Hepatocyte (in vitro differentiated cells): ENCODE measurements around the gene POFUT2. TPM values are rescaled to one million over a fixed set of nuclear protein-coding genes. Genes with fewer than 3 reads are reported as not detected.

Experiments
- DNase-seq: peaks from one replicate; pipeline ENCODE4 v3.0.0-alpha.2; 2016; ENCODE audit warnings: low spot score
- H2AFZ ChIP-seq: fragments of 200-600 bp; sonication (generic); 2 replicates; pipeline ENCODE4 v1.6.0; 2016; ENCODE audit warnings: antibody characterized with exemption, mild to moderate bottlenecking
- H3K27ac ChIP-seq: fragments of 200-600 bp; sonication (generic); 2 replicates; pipeline ENCODE4 v1.5.1; 2016; ENCODE audit warnings: mild to moderate bottlenecking
- H3K27me3 ChIP-seq: fragments of 200-600 bp; sonication (generic); 2 replicates; pipeline ENCODE4 v1.6.1; 2016
- H3K36me3 ChIP-seq: fragments of 200-600 bp; sonication (generic); replicated peaks from 2 replicates; pipeline ENCODE4 v1.5.1; 2016; ENCODE audit warnings: low read depth; ENCODE audit not compliant: insufficient read depth
- H3K4me1 ChIP-seq: fragments of 200-600 bp; sonication (generic); 2 replicates; pipeline ENCODE4 v1.5.1; 2016; ENCODE audit warnings: mild to moderate bottlenecking, moderate library complexity; ENCODE audit not compliant: insufficient read depth
- H3K4me2 ChIP-seq: fragments of 200-600 bp; sonication (generic); 2 replicates; pipeline ENCODE4 v1.6.0; 2016
- H3K4me3 ChIP-seq: fragments of 200-600 bp; sonication (generic); 2 replicates; pipeline ENCODE4 v1.5.1; 2016; ENCODE audit warnings: mild to moderate bottlenecking
- H3K79me2 ChIP-seq: fragments of 200-600 bp; sonication (generic); 2 replicates; pipeline ENCODE4 v1.6.0; 2017; ENCODE audit warnings: mild to moderate bottlenecking
- H3K9me2 ChIP-seq: fragments of 200-600 bp; sonication (generic); replicated peaks from 2 replicates; pipeline ENCODE4 v1.6.0; 2017; ENCODE audit warnings: mild to moderate bottlenecking; ENCODE audit not compliant: insufficient read depth
- H3K9me3 ChIP-seq: fragments of 200-600 bp; sonication (generic); 2 replicates; pipeline ENCODE4 v1.5.1; 2016; ENCODE audit warnings: low read depth, mild to moderate bottlenecking
- H4K20me1 ChIP-seq: fragments of 200-600 bp; sonication (generic); 2 replicates; pipeline ENCODE4 v1.6.0; 2016; ENCODE audit warnings: mild to moderate bottlenecking; ENCODE audit not compliant: insufficient read depth, poor library complexity, severe bottlenecking
- EZH2 ChIP-seq: fragments of 200-600 bp; sonication (generic); IDR thresholded peaks from 2 replicates; pipeline ENCODE4 v1.6.1; 2016; ENCODE audit warnings: antibody characterized with exemption, mild to moderate bottlenecking, borderline replicate concordance
- EZH2phosphoT487 ChIP-seq: fragments of 200-600 bp; sonication (generic); IDR thresholded peaks from one replicate; pipeline ENCODE4 v1.6.1; 2018; ENCODE audit warnings: antibody characterized with exemption, mild to moderate bottlenecking, low read depth, moderate library complexity; ENCODE audit not compliant: unreplicated experiment, severe bottlenecking
- WGBS: methylation state at CpG from one replicate; pipeline ENCODE4 v1.1.6; 2016; ENCODE audit warnings: low lambda C conversion rate; ENCODE audit errors: missing lambda C conversion rate; 5-methylcytosine and 5-hydroxymethylcytosine counted together
- polyA plus RNA-seq: library from polyadenylated mRNA; unstranded; fragments of >200 nt; fragmentation: Nextera tagmentation; extraction: Ambion mirVana; gene quantifications from 2 replicates; pipeline ENCODE4 v1.2.1, GENCODE V29; 2016
- total RNA-seq: library from RNA; depleted of rRNA; stranded (reverse); fragments of >200 nt; gene quantifications from 2 replicates; pipeline ENCODE4 v1.2.3, GENCODE V29; 2014
- TF ChIP-seq, protein P1 (sequence below): fragments of 200-600 bp; sonication (generic); IDR thresholded peaks from 2 replicates; pipeline ENCODE4 v1.5.1; 2016; ENCODE audit warnings: antibody characterized with exemption, mild to moderate bottlenecking; ENCODE audit not compliant: poor library complexity

The POFUT2 gene
- total and polyA plus RNA-seq, 2 experiments from 2014 or later = 30.7 to 57.7 TPM

DNA sequence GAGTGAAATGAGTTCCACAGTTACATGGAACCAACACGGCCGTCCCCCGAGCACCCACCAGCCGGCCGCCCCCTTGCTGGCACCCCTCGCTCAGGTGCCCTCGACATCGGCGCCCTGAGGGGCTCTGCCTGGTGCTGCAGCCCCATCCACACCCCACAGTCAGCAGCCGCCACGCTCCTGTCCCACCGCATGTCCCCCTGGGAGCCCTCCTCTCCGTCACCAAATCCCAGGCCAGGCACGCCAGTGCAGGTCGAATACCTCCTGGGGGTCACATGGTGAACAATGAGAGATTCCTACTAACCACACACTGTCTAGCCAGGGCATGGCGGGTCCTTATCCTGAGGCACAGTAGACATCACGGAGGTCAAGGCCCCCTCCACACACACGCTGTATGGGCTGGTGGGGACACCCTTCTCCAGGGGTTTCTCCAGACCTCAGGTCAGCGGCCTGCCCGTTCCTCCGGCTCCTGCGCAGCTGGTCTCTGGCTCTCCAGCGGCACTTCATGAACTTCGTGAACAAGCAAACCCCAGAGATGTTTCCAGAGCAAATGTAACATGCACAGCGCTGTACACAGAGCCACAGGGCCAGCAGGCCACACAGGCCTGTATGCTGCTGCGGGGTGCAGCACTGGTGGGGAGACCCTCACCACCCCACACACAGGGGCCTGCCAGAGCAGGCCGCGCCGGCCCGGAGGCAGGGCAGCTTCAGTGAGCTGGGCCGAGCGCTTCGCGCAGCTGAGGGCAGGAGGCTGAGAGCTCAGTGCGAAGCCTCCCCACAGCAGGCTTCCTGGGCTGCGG lies 21.8 kb downstream of the POFUT2 start:
- Histone ChIP-seq H3K36me3 (peaks cover 4% of the 10 kb centered on the region), H3K27me3 (no peaks in the 10 kb centered on the region), H3K4me1 (no peaks in the 10 kb centered on the region), H4K20me1 (no peaks in the 10 kb centered on the region), H3K9me2 (no peaks in the 10 kb centered on the region), H3K4me3 (no peak overlapping the region), H3K4me2 (no peak overlapping the region), H3K27ac (no peak overlapping the region), H3K9me3 (no peaks in the 10 kb centered on the region), H2AFZ (no peak overlapping the region), H3K79me2 (peaks cover 4% of the 10 kb centered on the region)
- no peak for DNase-seq
- TF ChIP-seq, protein P1, sequence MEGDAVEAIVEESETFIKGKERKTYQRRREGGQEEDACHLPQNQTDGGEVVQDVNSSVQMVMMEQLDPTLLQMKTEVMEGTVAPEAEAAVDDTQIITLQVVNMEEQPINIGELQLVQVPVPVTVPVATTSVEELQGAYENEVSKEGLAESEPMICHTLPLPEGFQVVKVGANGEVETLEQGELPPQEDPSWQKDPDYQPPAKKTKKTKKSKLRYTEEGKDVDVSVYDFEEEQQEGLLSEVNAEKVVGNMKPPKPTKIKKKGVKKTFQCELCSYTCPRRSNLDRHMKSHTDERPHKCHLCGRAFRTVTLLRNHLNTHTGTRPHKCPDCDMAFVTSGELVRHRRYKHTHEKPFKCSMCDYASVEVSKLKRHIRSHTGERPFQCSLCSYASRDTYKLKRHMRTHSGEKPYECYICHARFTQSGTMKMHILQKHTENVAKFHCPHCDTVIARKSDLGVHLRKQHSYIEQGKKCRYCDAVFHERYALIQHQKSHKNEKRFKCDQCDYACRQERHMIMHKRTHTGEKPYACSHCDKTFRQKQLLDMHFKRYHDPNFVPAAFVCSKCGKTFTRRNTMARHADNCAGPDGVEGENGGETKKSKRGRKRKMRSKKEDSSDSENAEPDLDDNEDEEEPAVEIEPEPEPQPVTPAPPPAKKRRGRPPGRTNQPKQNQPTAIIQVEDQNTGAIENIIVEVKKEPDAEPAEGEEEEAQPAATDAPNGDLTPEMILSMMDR = no peak
- TF ChIP-seq EZH2phosphoT487 = no peak
- TF ChIP-seq EZH2 = no peak
- WGBS = 98% methylated on average over 33 of the region's 36 CpGs

DNA sequence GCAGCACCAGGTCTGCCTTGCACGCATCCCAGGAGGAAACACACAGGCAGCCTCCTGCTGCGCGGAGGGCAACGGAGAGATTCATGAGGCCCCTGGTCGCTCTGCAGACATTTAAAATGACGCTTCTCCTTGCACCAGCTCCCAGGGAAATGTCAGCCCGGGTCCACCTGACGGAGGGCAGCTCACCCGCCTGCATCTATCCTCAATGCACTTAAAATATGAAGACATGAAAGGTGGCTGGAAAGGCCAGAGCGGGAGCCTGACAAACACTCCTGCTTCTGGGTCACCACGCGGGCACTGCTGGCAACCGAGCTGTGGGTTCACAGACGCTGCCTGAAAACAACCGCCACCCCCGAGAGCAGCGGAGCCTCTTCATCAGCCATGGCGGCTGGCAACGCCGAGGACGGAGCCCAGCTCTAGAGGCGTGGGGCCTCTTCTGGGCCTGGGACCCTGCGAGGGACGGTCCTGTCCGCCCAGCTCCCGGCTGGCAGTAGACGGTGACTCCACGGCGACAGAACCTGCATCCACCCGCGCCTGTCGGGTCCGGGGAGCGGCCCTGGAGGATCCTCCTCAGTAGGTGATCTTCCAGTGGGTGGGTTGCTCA lies 22.7 kb downstream of the POFUT2 start:
- H4K20me1 ChIP-seq = no peaks in the 10 kb centered on the region
- TF ChIP-seq, protein P1 = no peak
- TF ChIP-seq EZH2phosphoT487 (no peak), EZH2 (no peak)
- no peaks in the 10 kb centered on the region for H3K9me2 ChIP-seq
- H3K79me2 ChIP-seq = peaks cover 1% of the 10 kb centered on the region
- peak; percentile 2 for DNase-seq
- H2AFZ ChIP-seq = no peak overlapping the region
- H3K36me3 ChIP-seq = peaks cover 4% of the 10 kb centered on the region
- H3K27me3 ChIP-seq = no peaks in the 10 kb centered on the region
- no peaks in the 10 kb centered on the region for H3K4me1 ChIP-seq
- H3K9me3 ChIP-seq = no peaks in the 10 kb centered on the region
- no peak overlapping the region for H3K27ac ChIP-seq
- no peak overlapping the region for H3K4me2 ChIP-seq
- H3K4me3 ChIP-seq = no peak overlapping the region
- 97% methylated on average over 34 of the region's 34 CpGs for WGBS

DNA sequence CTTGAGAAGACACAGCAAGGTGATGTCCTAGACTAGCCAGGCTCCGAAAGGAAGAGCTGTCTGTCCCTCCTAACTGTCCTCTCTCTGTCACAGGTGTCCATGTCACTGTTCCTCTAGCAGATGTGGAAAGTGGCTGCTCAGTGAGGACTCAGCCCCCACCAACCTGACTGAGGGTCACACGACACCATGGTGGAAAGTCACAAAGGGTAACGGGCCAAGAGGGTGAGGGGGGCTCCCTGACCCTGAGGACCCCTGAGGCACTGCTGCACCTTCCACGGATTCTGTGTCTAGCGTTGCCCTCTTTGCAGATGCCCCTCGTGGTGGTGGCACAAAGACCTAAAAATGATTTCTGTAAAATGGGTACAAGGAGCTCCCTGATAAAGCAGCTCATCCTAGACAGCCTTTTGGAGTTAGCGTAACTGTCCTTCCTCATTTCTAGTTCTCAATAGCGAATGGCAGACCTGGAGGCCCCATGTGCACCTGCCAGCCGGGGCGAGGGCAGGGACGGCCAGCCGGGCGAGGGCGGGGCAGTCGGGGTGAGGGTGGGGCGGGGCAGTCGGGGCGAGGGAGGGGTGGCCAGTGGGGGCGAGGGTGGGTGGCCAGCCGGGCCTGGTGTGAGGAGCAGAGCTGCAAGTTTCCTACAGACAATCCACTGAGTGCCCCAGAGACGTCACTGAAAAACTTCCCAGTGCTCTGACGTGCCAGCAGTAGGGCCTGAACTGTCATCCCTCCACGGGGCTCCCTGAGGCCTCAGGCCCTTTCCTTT lies 23.4 kb downstream of the POFUT2 start:
- no peaks in the 10 kb centered on the region for H3K9me2 ChIP-seq
- no peak overlapping the region for H3K4me2 ChIP-seq
- no peak overlapping the region for H3K27ac ChIP-seq
- WGBS = 98% methylated on average over 17 of the region's 23 CpGs
- H3K4me1 ChIP-seq = no peaks in the 10 kb centered on the region
- no peaks in the 10 kb centered on the region for H3K27me3 ChIP-seq
- peak; percentile 2 for DNase-seq
- TF ChIP-seq, protein P1 = no peak
- TF ChIP-seq EZH2 = no peak
- TF ChIP-seq EZH2phosphoT487 = no peak
- H3K79me2 ChIP-seq = no peaks in the 10 kb centered on the region
- H4K20me1 ChIP-seq = no peaks in the 10 kb centered on the region
- no peaks in the 10 kb centered on the region for H3K36me3 ChIP-seq
- no peak overlapping the region for H3K4me3 ChIP-seq
- no peak overlapping the region for H2AFZ ChIP-seq
- no peaks in the 10 kb centered on the region for H3K9me3 ChIP-seq
